AG09309 (cell line): ENCODE measurements around the gene EFCAB12.
"Not testable (repeated sequence)": the region's sequence is repeated elsewhere in the genome, so short reads cannot be mapped to it uniquely, and the experiment has no call there.

Experiments
- DNase-seq: peaks from one replicate; pipeline ENCODE4 v3.0.0-alpha.2; 2010; ENCODE audit warnings: low read depth
- H3K4me3 ChIP-seq: 2 replicates; pipeline ENCODE4 v1.5.1; 2011; ENCODE audit warnings: mild to moderate bottlenecking, low read depth, low read length, moderate library complexity; ENCODE audit not compliant: control insufficient read depth
- TF ChIP-seq, protein P1 (sequence below): IDR thresholded peaks from 2 replicates; pipeline ENCODE4 v1.5.1; 2011; ENCODE audit warnings: mild to moderate bottlenecking, low read depth, low read length, inconsistent platforms; ENCODE audit not compliant: insufficient read depth, control insufficient read depth; ENCODE audit errors: missing control alignments

EFCAB12 gene

DNA sequence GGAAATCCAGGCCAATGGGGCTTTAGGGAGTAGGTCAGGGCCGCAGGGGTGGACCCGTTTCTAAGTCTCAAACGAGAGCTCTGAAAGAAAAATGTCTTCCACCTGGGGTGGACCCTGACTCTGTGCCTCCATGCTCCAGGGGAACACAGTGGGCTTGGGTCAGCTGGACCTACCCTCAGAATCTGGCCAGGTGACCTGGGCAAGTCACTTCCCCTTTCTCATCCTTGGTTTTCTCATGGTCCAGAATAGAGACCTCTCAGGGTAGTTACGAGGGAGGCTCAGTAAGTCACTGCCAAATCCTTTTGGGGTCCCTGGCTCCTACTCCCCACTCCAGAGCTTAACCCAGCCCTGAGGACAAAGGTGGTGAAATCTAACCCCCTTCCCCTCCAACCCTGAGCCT is 25.8 kb downstream of the EFCAB12 start:
- no peak for DNase-seq
- TF ChIP-seq, protein P1, sequence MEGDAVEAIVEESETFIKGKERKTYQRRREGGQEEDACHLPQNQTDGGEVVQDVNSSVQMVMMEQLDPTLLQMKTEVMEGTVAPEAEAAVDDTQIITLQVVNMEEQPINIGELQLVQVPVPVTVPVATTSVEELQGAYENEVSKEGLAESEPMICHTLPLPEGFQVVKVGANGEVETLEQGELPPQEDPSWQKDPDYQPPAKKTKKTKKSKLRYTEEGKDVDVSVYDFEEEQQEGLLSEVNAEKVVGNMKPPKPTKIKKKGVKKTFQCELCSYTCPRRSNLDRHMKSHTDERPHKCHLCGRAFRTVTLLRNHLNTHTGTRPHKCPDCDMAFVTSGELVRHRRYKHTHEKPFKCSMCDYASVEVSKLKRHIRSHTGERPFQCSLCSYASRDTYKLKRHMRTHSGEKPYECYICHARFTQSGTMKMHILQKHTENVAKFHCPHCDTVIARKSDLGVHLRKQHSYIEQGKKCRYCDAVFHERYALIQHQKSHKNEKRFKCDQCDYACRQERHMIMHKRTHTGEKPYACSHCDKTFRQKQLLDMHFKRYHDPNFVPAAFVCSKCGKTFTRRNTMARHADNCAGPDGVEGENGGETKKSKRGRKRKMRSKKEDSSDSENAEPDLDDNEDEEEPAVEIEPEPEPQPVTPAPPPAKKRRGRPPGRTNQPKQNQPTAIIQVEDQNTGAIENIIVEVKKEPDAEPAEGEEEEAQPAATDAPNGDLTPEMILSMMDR, result no peak
- H3K4me3 ChIP-seq, result no peak overlapping the region

DNA sequence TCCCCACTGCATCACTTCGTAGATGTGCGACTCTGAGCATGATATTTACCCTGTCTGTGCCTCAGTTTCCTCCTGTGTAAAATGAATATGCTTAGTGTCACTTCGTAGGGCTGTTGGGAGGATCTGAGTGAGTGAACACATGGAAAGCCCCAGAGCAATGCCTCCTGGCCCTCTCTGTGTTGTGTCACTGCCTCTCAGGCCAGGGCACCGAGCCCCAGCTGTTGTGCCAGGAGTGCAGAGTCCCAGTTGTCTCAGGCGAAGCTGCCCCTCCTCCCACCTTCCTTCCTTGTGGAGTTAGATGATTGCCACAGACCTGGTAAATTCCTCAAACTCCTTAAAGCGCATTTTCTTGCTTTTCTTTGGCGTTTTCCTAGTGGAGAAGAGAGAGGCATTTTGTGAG is 26.2 kb downstream of the EFCAB12 start:
- H3K4me3 ChIP-seq, result no peak overlapping the region
- DNase-seq, result no peak
- TF ChIP-seq, protein P1, result no peak

DNA sequence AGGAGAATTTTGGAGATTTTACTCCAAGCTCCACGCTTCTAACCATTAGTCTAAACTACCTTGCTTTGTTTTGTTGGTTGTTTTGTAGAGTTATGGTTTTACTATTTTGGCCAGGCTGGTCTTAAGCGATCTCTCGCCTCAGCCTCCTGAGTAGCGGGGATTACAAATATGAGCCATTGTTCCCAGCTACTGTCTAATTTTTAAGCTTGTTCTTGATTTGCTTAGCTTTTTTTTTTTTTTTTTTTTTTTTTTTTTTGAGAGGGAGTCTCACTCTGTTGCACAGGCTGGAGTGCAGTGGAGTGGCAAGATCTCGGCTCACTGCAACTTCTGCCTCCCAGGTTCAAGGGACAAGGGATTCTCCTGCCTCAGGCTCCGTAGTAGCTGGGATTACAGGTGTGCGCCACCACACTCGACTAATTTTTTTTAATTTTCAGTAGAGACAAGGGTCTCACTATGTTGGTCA is 28.5 kb downstream of the EFCAB12 start:
- DNase-seq, result no peak
- H3K4me3 ChIP-seq, result no peak overlapping the region

DNA sequence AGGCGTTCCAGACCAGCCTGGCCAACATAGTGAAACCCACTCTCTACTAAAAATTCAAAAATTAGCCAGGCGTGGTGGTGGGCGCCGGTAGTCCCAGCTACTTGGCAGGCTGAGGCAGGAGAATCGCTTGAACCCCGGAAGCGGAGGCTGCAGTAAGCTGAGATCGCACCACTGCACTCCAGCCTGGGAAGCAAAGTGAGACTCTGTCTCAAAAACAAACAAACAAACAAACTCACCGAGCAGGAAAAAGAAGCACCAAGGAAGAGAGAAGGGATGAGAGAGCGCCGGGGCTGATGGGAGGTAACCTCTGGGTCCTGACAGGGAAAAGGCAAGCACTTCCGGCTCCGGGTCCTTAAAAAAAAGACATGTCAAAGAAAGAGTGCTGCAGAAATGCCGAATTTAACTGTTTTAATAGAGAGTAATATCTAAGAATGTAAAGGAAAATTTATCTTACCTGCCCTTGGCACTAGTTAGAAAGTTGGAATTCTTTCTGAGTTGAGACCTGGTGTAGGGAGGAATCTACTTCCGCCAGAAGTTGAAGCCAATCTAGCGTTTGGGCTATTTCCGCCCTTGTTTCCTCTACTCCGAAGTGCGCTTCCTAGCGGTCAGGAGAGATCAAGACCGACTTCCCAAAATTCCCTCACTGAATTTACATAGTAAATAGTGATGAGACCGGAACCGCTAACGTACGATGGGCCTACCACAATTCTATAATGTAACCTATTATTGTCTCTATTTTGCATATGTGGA is 29.1 kb downstream of the EFCAB12 start:
- peak overlapping the region; percentile 70 for H3K4me3 ChIP-seq
- TF ChIP-seq, protein P1, result peak; percentile 81
- DNase-seq, result peak; percentile 90

More for the DNA sequence above, 28.5 kb downstream of the EFCAB12 start:
- TF ChIP-seq, protein P1, result no peak

DNA sequence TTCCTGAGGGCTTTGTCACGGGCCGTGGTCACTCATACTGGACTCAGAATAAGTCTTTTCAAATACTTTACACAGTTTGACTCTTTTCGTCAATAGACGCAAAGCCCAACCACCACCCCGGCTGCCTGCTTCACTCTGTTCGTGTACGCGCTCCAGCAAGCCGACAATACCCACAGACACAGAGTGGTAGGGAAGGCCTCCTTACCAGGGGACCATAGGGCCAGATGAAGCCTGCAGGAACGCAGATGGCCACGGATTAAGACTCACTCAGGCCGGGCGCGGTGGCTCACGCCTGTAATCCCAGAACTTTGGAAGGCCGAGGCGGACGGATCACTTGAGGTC is 29.7 kb downstream of the EFCAB12 start:
- TF ChIP-seq, protein P1, result no peak
- DNase-seq, result no peak
- H3K4me3 ChIP-seq, result peak overlapping the region; percentile 70

DNA sequence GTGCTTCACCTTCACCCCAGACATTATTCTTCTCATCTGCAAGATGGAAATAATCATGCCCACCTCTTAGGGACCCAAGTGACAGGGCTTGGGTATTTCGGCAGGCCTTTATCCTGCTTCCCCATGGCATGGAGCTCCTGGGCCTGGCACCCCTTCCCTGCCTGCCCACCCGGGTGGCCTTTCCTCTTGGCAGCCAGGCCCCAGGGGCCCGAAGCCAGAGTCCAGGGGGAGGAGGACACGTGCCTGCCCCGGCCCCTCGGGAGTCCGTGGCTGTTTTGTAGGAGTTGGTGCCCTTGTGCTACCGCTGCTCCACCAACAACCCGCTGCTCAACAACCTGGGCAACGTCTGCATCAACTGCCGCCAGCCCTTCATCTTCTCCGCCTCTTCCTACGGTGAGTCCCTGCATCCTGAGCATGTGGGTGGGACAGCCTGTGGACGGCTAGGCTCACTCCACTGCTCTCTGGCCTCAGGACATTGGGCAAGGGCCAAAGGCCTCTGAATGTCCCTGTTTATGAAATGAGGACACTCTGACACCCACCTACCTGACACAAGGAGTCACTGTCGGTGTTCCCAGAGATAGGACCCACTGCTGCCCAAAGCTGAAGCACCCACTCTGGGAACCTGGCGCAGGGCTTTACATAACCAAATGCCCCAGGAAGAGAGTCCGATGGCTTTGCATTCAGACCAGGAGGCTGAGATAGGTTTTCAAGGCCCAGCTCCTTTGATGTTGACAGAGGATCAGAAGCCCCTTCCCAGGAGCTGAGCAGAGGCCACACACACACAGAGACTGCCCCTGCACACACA is 34.5 kb downstream of the EFCAB12 start:
- not testable (repeated sequence) for DNase-seq, H3K4me3 ChIP-seq

DNA sequence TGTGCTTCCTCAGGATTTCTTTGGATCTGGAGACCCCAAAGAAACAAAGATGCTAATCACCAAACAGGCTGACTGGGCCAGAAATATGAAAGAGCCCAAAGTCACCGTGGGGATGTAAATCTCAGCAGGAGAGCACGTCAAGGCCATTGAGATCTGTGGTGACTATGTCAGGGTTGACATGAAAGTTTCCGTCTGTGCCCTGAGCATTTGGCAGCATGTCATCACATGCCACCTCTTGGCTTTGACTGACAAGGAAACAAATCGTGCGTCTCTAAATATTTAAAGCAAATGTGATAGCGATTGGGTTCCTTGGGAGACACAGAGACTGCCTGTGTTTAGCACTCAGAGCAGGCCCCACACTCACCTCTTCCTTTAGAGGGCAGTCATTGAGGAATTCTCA is 35.2 kb downstream of the EFCAB12 start:
- no peak for DNase-seq
- TF ChIP-seq, protein P1, result no peak
- no peak overlapping the region for H3K4me3 ChIP-seq

DNA sequence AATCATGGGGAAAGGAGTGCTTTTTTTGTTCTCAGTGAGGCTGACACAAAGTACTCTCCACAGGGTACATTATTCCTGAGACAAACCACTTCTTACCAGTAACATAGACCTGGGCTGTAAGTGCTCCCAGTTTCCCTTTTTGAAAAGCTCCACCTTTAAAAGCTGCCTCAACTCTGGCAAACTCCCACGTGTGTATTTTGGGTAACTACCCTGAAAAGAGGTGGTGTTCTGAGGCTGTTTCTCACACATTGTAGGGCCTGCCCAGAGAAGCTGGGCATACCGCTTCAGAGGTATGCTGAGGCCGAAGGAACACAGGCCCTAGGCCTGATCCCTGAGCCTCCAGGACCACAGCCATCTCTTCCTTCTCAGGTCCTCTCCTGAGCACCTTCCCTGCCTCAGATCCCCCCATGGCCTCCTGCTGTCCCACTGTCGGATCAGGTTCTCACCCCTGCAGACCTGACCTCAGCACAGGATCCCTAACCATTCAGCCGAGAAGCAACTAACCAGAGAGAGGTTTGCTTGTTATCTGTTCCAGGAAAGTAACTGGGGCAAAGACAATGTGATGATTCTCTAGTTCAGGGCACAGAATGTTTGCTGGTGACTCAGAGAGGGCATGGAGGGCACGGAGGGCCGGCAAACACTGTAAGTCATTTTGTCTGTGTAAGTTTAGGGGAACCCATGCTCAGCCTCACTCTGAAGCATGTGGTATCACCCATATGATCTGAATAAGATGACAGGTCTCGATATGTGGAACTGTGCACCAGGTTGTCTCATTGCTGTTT is 36.1 kb downstream of the EFCAB12 start:
- not testable (repeated sequence) for H3K4me3 ChIP-seq, DNase-seq

DNA sequence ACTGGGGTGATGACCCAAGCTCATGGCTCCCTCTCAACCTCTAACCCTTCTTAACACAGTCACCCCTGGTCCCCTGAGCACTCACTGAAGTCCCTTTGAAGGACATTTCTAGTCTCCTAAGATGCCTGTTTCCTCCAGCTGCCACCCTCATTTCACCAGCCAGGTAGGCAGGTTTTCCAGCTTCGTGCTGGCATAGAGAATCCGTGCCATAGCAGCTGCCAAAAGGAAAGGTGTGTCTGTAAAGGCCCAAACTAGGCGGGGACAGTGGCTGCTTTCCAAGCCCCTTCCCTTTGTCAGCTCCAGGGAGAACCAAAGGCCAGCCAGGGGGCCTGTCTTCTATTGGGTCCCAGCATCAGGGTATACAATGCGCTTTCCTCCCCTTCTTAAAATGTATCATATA is 36.9 kb downstream of the EFCAB12 start:
- DNase-seq, result not testable (repeated sequence)

More for the DNA sequence above, 36.9 kb downstream of the EFCAB12 start:
- not testable (repeated sequence) for H3K4me3 ChIP-seq
